ENCODE measurements around the gene CKB.

Gene CKB

DNA sequence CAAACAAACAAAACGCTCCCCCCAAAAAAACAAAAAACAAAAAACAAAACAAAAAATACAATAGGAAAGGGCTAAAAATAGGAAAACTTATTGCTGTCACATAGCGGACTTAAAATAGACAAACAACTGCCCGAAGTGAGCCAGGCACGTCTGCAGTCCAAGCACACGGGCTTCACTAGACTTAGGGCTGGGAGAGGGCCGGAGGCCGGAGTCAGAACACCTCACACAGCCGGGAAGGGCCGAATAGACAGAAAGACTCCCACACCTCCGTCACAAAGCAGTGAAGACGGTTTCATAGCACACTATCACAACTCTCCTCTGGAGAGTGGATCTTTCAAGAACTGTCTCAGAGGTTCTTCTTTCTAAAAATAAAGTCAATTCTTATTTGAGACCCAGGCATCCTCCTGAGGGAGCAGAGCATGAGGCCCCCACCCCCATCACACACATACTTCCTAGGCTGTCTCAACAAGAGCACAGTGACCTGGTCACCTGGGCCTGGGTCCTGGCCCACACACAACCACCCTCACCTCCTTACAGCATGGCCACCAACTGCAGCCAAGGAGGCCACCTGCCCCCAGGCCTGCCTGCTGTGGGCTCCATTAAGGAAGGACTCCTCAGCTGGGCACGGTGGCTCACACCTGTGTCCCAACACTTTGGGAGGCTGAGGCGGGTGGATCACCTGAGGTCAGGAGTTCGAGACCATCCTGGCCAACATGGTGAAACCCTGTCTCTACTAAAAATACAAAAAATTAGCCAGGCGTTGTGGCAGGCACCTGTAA is 33.1 kb upstream of the CKB start:
- no peak overlapping the region for H3K4me3 ChIP-seq (ENCODE audit: severe bottlenecking)
- no peaks in the 10 kb centered on the region for H3K9me3 ChIP-seq (ENCODE audit: severe bottlenecking)
- TF ChIP-seq, protein P1, sequence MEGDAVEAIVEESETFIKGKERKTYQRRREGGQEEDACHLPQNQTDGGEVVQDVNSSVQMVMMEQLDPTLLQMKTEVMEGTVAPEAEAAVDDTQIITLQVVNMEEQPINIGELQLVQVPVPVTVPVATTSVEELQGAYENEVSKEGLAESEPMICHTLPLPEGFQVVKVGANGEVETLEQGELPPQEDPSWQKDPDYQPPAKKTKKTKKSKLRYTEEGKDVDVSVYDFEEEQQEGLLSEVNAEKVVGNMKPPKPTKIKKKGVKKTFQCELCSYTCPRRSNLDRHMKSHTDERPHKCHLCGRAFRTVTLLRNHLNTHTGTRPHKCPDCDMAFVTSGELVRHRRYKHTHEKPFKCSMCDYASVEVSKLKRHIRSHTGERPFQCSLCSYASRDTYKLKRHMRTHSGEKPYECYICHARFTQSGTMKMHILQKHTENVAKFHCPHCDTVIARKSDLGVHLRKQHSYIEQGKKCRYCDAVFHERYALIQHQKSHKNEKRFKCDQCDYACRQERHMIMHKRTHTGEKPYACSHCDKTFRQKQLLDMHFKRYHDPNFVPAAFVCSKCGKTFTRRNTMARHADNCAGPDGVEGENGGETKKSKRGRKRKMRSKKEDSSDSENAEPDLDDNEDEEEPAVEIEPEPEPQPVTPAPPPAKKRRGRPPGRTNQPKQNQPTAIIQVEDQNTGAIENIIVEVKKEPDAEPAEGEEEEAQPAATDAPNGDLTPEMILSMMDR (IDR thresholded peaks at IDR 0.05; ENCODE audit: poor library complexity, severe bottlenecking) = no peak
- DNase-seq (ENCODE audit: low spot score) (no peak), ATAC-seq (ENCODE audit: low read depth) (no peak)
- no peaks in the 10 kb centered on the region for H3K27me3 ChIP-seq (ENCODE audit: insufficient read depth, poor library complexity, severe bottlenecking)
- peaks cover 37% of the 10 kb centered on the region for H3K36me3 ChIP-seq (ENCODE audit: low read depth)
- peaks cover 29% of the 10 kb centered on the region for H3K4me1 ChIP-seq (ENCODE audit: insufficient read depth, poor library complexity, severe bottlenecking)
- H3K27ac ChIP-seq (ENCODE audit: poor library complexity, severe bottlenecking) = no peak overlapping the region

DNA sequence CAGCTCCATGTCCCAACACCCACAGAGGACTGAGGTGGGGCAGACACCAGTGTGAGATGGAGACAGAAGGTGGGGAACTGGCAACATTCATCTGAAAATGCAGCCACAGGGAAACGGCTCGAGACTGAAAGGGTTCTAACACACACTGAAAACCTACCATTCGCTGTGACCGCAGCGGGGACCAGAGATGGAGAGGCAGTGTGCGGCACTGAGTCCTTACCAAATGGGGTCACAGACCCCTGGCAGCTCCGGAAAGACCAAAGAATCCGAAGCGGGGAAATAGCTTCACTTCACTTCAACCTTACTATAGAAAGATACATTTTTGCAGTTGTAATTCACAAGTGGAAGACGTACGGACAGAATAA is 30.2 kb upstream of the CKB start:
- peaks cover 13% of the 10 kb centered on the region for H3K4me1 ChIP-seq (ENCODE audit: insufficient read depth, poor library complexity, severe bottlenecking)
- TF ChIP-seq, protein P1 (IDR thresholded peaks at IDR 0.05; ENCODE audit: poor library complexity, severe bottlenecking) = no peak
- H3K27me3 ChIP-seq (ENCODE audit: insufficient read depth, poor library complexity, severe bottlenecking) = no peaks in the 10 kb centered on the region
- ATAC-seq (ENCODE audit: low read depth) = no peak
- no peak overlapping the region for H3K4me3 ChIP-seq (ENCODE audit: severe bottlenecking)
- no peaks in the 10 kb centered on the region for H3K9me3 ChIP-seq (ENCODE audit: severe bottlenecking)
- DNase-seq (ENCODE audit: low spot score) = no peak
- peaks cover 8% of the 10 kb centered on the region for H3K36me3 ChIP-seq (ENCODE audit: low read depth)
- peak overlapping the region; percentile 50 for H3K27ac ChIP-seq (ENCODE audit: poor library complexity, severe bottlenecking)

- Histone ChIP-seq H3K36me3 (ENCODE audit: low read depth) (peaks cover 3% of the 10 kb centered on the region; the same call in 1 of the 2 replicates), H3K4me3 (ENCODE audit: severe bottlenecking) (no peak overlapping the region), H3K9me3 (ENCODE audit: severe bottlenecking) (no peaks in the 10 kb centered on the region), H3K27ac (ENCODE audit: poor library complexity, severe bottlenecking) (peak overlapping the region; percentile 50), H3K27me3 (ENCODE audit: insufficient read depth, poor library complexity, severe bottlenecking) (no peaks in the 10 kb centered on the region), H3K4me1 (ENCODE audit: insufficient read depth, poor library complexity, severe bottlenecking) (peaks cover 13% of the 10 kb centered on the region)
- DNase-seq (ENCODE audit: low spot score) (no peak), ATAC-seq (ENCODE audit: low read depth) (peak; percentile 81)
- TF ChIP-seq, protein P1 (IDR thresholded peaks at IDR 0.05; ENCODE audit: poor library complexity, severe bottlenecking) = no peak
These were observed 29.6 kb upstream of the CKB start for GRCh38 chr14:103552011-103552845.

GRCh38 chr14:103551338-103551762 is 28.7 kb upstream of the CKB start:
- Histone ChIP-seq H3K27me3 (ENCODE audit: insufficient read depth, poor library complexity, severe bottlenecking) (no peaks in the 10 kb centered on the region), H3K27ac (ENCODE audit: poor library complexity, severe bottlenecking) (peak overlapping the region; percentile 50), H3K4me3 (ENCODE audit: severe bottlenecking) (no peak overlapping the region), H3K4me1 (ENCODE audit: insufficient read depth, poor library complexity, severe bottlenecking) (peaks cover 13% of the 10 kb centered on the region), H3K36me3 (ENCODE audit: low read depth) (no peaks in the 10 kb centered on the region), H3K9me3 (ENCODE audit: severe bottlenecking) (no peaks in the 10 kb centered on the region)
- ATAC-seq (ENCODE audit: low read depth) (no peak), DNase-seq (ENCODE audit: low spot score) (peak; percentile 74)
- TF ChIP-seq, protein P1 (IDR thresholded peaks at IDR 0.05; ENCODE audit: poor library complexity, severe bottlenecking) = no peak

Measured in RWPE2 (cell line).